SK-N-MC (cell line): ENCODE measurements around the gene TROAP.

Source experiments
- EZH2 ChIP-seq: fragments of 200-600 bp; sonication (generic); IDR thresholded peaks from one replicate; pipeline ENCODE4 v1.6.1; 2017; ENCODE audit warnings: antibody characterized with exemption
- POLR2AphosphoS5 ChIP-seq: IDR thresholded peaks from 2 replicates; pipeline ENCODE4 v1.6.1; 2012; ENCODE audit warnings: mild to moderate bottlenecking, low read depth, low read length, borderline replicate concordance

DNA sequence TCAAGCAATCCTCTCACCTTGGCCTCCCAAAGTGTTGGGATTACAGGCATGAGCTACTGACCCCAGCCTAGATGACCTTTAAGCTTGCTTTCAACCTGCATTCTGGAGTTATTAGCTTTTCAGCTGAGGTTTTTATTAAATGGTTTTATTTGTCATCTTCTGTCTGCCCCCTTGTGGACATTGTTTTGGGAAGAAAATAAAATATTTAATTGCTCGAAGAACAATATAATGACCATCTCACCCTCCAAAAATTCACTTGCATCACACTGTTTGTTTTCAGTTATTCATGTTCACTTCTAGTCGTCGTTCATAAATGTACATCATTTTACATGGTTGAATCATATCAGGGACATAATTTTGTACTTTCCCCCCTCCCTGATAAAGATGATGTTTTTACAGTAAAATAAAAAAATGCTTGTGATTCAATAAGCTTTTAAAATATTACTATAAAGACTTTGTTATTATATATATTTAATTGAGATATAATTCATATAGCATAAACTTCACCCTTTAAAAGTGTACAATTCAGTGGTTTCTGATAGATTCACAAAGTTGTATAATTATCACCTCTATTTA is 34.1 kb downstream of the TROAP start:
- TF ChIP-seq POLR2AphosphoS5 (no peak), EZH2 (no peak)
